ENCODE measurements around the gene DHX30. TPM values are rescaled to one million over a fixed set of nuclear protein-coding genes. Genes with fewer than 3 reads are reported as not detected.
A peak's percentile ranks its signal among the peaks of the same experiment; 100 is the strongest.

DHX30 gene, protein sequence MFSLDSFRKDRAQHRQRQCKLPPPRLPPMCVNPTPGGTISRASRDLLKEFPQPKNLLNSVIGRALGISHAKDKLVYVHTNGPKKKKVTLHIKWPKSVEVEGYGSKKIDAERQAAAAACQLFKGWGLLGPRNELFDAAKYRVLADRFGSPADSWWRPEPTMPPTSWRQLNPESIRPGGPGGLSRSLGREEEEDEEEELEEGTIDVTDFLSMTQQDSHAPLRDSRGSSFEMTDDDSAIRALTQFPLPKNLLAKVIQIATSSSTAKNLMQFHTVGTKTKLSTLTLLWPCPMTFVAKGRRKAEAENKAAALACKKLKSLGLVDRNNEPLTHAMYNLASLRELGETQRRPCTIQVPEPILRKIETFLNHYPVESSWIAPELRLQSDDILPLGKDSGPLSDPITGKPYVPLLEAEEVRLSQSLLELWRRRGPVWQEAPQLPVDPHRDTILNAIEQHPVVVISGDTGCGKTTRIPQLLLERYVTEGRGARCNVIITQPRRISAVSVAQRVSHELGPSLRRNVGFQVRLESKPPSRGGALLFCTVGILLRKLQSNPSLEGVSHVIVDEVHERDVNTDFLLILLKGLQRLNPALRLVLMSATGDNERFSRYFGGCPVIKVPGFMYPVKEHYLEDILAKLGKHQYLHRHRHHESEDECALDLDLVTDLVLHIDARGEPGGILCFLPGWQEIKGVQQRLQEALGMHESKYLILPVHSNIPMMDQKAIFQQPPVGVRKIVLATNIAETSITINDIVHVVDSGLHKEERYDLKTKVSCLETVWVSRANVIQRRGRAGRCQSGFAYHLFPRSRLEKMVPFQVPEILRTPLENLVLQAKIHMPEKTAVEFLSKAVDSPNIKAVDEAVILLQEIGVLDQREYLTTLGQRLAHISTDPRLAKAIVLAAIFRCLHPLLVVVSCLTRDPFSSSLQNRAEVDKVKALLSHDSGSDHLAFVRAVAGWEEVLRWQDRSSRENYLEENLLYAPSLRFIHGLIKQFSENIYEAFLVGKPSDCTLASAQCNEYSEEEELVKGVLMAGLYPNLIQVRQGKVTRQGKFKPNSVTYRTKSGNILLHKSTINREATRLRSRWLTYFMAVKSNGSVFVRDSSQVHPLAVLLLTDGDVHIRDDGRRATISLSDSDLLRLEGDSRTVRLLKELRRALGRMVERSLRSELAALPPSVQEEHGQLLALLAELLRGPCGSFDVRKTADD
- 284 and 628 TPM in 2 replicates for total RNA-seq (2011; cell fraction: chromatin; rRNA removed; ENCODE audit: low replicate concordance)
- total RNA-seq (2011; cell fraction: nucleolus; rRNA removed), result 355 and 369 TPM in 2 replicates
- total RNA-seq (2011; cell fraction: nucleoplasm; rRNA removed), result 282 and 303 TPM in 2 replicates
- total RNA-seq (2014; rRNA removed), result 144 and 154 TPM in 2 replicates
- total RNA-seq (2014; rRNA removed; fragmentation: Illumina TruSeq; extraction: Trizol), result 48.8 and 53.4 TPM in 2 replicates
- 79.0 and 82.5 TPM in 2 replicates for total RNA-seq (2015; rRNA removed; fragmentation: Illumina TruSeq; extraction: Trizol)
- total RNA-seq (2021), result 155 and 158 TPM in 2 replicates
- polyA plus RNA-seq (2011; rRNA removed), result 57.0 and 90.6 TPM in 2 replicates
- polyA plus RNA-seq (2011; cell fraction: cytosol; rRNA removed), result 80.2 and 129 TPM in 2 replicates
- polyA plus RNA-seq (2011; cell fraction: nucleus; rRNA removed), result 352 and 482 TPM in 2 replicates
- 75.3 and 81.4 TPM in 2 replicates for polyA plus RNA-seq (2012)
- polyA plus RNA-seq (2014; fragmentation: Illumina TruSeq; extraction: Trizol), result 83.6 and 100 TPM in 2 replicates
- polyA plus RNA-seq (2014; fragmentation: Nextera tagmentation; extraction: Ambion mirVana), result 10 to 100 TPM; 12.3 to 14.2 TPM
- 104 and 113 TPM in 2 replicates for polyA plus RNA-seq (2014; rRNA removed)
- 69.4 and 94.1 TPM in 2 replicates for polyA minus RNA-seq (2011; rRNA and poly(A)+ RNA removed)
- 87.7 and 97.7 TPM in 2 replicates for polyA minus RNA-seq (2011; cell fraction: cytosol; rRNA and poly(A)+ RNA removed)
- polyA minus RNA-seq (2011; cell fraction: nucleus; rRNA and poly(A)+ RNA removed), result 141 and 156 TPM in 2 replicates
- percentile 86 among the genes with signal in this experiment for Bru-seq, nascent RNA
- BruChase-seq, experiment 1, labeled RNA remaining after a 2-hour chase, result percentile 87 among the genes with signal in this experiment
- BruChase-seq, experiment 2, labeled RNA remaining after a 6-hour chase, result percentile 90 among the genes with signal in this experiment
- long read RNA-seq, experiment 1, full-length matches to known transcripts, result 497 of 1,031 reads
- long read RNA-seq, experiment 1, partial matches to known transcripts, result 433 of 1,031 reads
- long read RNA-seq, experiment 1, other reads (novel, unspliced or antisense), result 101 of 1,031 reads
- long read RNA-seq, experiment 2, full-length matches to known transcripts, result 88 of 165 reads
- long read RNA-seq, experiment 2, partial matches to known transcripts, result 45 of 165 reads
- long read RNA-seq, experiment 2, other reads (novel, unspliced or antisense), result 32 of 165 reads
- long read RNA-seq, experiment 3, full-length matches to known transcripts, result 69 of 106 reads
- long read RNA-seq, experiment 3, partial matches to known transcripts, result 27 of 106 reads
- long read RNA-seq, experiment 3, other reads (novel, unspliced or antisense), result 10 of 106 reads

GRCh38 chr3:47802734-47803479, at the start of gene DHX30:
Gene DHX30 (plus strand): TSS chr3:47803138. CDS start chr3:47810684, 7,546 bp downstream.
- 0 out of 3 replicates have a peak, but pooled peaks cover 3% of the 10 kb centered on the region for H3K36me3 ChIP-seq (ENCODE audit: control insufficient read depth, insufficient read depth, low read length)
- no peaks in the 10 kb centered on the region for H4K20me1 ChIP-seq (replicated peaks; ENCODE audit: control insufficient read depth, insufficient read depth, low read length)
- peak within 1 kb of the TSS; percentile 88 to 98 for H3K9ac ChIP-seq (ENCODE audit: insufficient read depth in 1 of 2, low read depth in 2 of 2, low read length in 2 of 2)
- peak; percentile 97 for ATAC-seq
- BruUV-seq (replicated peaks), result no TSS peak
- no peaks in the 10 kb centered on the region for H3K27me3 ChIP-seq (ENCODE audit: control insufficient read depth in 2 of 2, insufficient read depth in 2 of 2, low read length in 2 of 2)
- ChIA-PET POLR2A (interaction anchor here (0.5 to 1.7 kb wide), 4 partner anchors 12 to 381 kb away, joined by 3 to 10 read pairs (median 3); no protein-coding TSS in a partner anchor), CTCF (ENCODE audit: low intra/inter-chr PET ratio) (interaction anchor here (0.6 kb wide), 1 partner anchor 22 kb away, joined by 3 read pairs; no protein-coding TSS in a partner anchor)
- H3K4me2 ChIP-seq (ENCODE audit: insufficient read depth, low read length), result peak within 1 kb of the TSS; percentile 94
- peaks cover 21% of the 10 kb centered on the region for H3K79me2 ChIP-seq (ENCODE audit: control insufficient read depth, insufficient read depth, low read length)
- intact Hi-C loops (cut with micrococcal nuclease), result loop anchor here (2.0 kb wide), 1 partner anchor 22 kb away; no protein-coding TSS in a partner anchor
- DNase-seq (ENCODE audit: extremely low read depth in 1 of 4, low spot score in 3 of 4), result peak; percentile 94 to 98 (median 96)
- H3K4me1 ChIP-seq (replicated peaks in 1 of 2; ENCODE audit: control insufficient read depth in 2 of 2, insufficient read depth in 2 of 2, low read length in 2 of 2), result peaks cover 9 to 12% of the 10 kb centered on the region in 2 experiments; a peak in 4 of 5 replicates
- peak within 1 kb of the TSS; percentile 100 for H2AFZ ChIP-seq (ENCODE audit: low read depth, low read length)
- no peaks in the 10 kb centered on the region for H3K9me1 ChIP-seq (ENCODE audit: control insufficient read depth, insufficient read depth, low read length)
- peak within 1 kb of the TSS; percentile 86 for H3K27ac ChIP-seq (ENCODE audit: extremely low read depth, low read depth, low read length)
- H3K4me3 ChIP-seq, result peak within 1 kb of the TSS; percentile 98
- H3K9me3 ChIP-seq (replicated peaks; ENCODE audit: control insufficient read depth, insufficient read depth, low read depth, low read length), result no peaks in the 10 kb centered on the region
- FAIRE-seq, result peak; percentile 91
- in situ Hi-C loops (cut with MboI), result no loop called here
- WGBS (ENCODE audit: insufficient coverage, low coverage, missing lambda C conversion rate), result under 1% methylated on average over 73 of the region's 90 CpGs
- TF ChIP-seq ZNF699 (CRISPR knock-in tag; IDR thresholded peaks at IDR 0.05; ENCODE audit: insufficient replicate concordance), result no peak
- no peak for TF ChIP-seq KHSRP (IDR thresholded peaks at IDR 0.05)
- TF ChIP-seq CBX1 (IDR thresholded peaks at IDR 0.05; ENCODE audit: low read depth), result peak; percentile 91; the same call in 1 of the 2 replicates
- TF ChIP-seq, protein P1, sequence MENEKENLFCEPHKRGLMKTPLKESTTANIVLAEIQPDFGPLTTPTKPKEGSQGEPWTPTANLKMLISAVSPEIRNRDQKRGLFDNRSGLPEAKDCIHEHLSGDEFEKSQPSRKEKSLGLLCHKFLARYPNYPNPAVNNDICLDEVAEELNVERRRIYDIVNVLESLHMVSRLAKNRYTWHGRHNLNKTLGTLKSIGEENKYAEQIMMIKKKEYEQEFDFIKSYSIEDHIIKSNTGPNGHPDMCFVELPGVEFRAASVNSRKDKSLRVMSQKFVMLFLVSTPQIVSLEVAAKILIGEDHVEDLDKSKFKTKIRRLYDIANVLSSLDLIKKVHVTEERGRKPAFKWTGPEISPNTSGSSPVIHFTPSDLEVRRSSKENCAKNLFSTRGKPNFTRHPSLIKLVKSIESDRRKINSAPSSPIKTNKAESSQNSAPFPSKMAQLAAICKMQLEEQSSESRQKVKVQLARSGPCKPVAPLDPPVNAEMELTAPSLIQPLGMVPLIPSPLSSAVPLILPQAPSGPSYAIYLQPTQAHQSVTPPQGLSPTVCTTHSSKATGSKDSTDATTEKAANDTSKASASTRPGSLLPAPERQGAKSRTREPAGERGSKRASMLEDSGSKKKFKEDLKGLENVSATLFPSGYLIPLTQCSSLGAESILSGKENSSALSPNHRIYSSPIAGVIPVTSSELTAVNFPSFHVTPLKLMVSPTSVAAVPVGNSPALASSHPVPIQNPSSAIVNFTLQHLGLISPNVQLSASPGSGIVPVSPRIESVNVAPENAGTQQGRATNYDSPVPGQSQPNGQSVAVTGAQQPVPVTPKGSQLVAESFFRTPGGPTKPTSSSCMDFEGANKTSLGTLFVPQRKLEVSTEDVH (IDR thresholded peaks at IDR 0.05; ENCODE audit: low read depth, partially characterized antibody), result peak; percentile 9
- TF ChIP-seq RBM17 (IDR thresholded peaks at IDR 0.05; ENCODE audit: borderline replicate concordance, low read depth, low read length), result no peak
- TF ChIP-seq TAF9B (IDR thresholded peaks at IDR 0.05; ENCODE audit: partially characterized antibody), result no peak
- no peak; a peak in 1 of 4 replicates for TF ChIP-seq SRF (CRISPR knock-in tag; IDR thresholded peaks at IDR 0.05)
- peak; percentile 1; the same call in 1 of the 2 replicates for TF ChIP-seq LCOR (CRISPR knock-in tag; IDR thresholded peaks at IDR 0.05)
